ENCODE measurements around the gene CCDC90B.
"Not testable (repeated sequence)": the region's sequence is repeated elsewhere in the genome, so short reads cannot be mapped to it uniquely, and the experiment has no call there.

Gene CCDC90B

DNA sequence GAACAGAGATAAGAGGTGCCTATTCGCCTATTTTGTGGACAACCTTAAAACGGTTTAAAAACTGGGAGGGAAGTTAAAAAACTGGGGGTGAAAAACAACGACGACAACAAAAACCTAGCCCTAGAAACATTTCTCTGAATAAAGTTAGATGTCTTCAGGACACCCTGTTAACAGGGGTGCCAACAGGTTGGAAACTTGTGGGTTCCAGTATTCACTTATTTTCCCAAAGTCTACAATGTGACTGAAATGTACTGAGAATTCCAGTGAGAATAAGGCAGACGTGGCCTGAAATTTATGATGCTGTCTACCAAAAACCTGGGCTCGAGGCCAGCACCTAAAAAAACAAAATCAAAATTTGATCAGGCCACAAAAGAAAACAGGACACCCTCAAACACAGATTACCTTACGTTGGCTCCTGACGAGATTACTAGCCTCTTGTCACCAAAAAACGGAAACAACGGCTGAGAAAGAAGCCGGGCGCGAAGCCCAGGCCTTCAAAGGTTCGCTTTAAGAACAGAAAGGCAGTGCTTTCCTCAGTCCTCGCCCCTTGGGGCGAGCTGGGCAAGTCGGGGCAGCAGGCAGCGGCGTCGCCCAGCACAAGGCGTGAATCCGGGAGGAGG, 906 bp downstream of the CCDC90B start:
- H3K27ac ChIP-seq (ENCODE audit: low read depth, low read length), result peak overlapping the region; percentile 88
- peak overlapping the region; percentile 76 for H2AFZ ChIP-seq (ENCODE audit: low read length, unreplicated experiment)
- no peaks in the 10 kb centered on the region for H3K27me3 ChIP-seq (ENCODE audit: insufficient read depth, low read length)
- H3K79me2 ChIP-seq (ENCODE audit: control insufficient read depth, insufficient read depth, low read length, unreplicated experiment), result peaks cover 44% of the 10 kb centered on the region
- H3K4me1 ChIP-seq (ENCODE audit: control insufficient read depth, insufficient read depth, low read length, unreplicated experiment), result peaks cover 16% of the 10 kb centered on the region
- H3K36me3 ChIP-seq (ENCODE audit: insufficient read depth, low read length), result no peaks in the 10 kb centered on the region; the same call in none of the 2 replicates
- H3K4me3 ChIP-seq (ENCODE audit: low read depth, low read length), result peak overlapping the region; percentile 88

DNA sequence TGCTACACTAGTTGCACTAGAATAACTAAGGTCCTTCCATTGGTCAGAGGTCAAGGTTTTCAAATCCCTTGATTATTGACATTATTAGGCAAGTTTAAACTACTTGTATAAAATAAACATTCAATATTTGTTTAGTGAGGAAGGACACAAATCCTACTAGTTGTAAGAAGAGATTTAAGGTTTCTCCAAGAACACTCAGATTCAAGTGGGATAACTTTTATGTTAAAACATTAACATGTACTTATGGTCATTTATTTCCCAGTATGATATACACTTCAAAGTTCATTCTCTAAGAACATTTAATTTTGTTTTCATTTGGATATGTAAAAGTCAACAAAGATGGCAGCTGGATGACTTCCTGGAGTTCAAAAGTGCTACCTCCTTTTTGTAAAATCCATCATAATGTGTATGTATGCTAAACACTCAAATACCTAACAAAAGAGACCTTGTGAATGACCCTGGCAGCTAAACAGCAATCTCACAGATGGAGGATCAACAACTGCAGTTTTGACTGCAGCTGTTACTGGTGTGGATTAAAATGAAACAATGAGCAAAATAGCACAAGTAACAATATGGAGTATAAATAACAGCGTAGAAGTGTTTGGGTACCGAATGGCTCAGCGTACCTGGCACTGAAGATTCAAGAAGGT, 1.5 kb downstream of the CCDC90B start:
- Histone ChIP-seq H3K4me3 (ENCODE audit: low read depth, low read length) (peak overlapping the region; percentile 88), H3K4me1 (ENCODE audit: control insufficient read depth, insufficient read depth, low read length, unreplicated experiment) (peaks cover 16% of the 10 kb centered on the region), H3K27me3 (ENCODE audit: insufficient read depth, low read length) (no peaks in the 10 kb centered on the region), H3K79me2 (ENCODE audit: control insufficient read depth, insufficient read depth, low read length, unreplicated experiment) (peaks cover 48% of the 10 kb centered on the region), H3K36me3 (ENCODE audit: insufficient read depth, low read length) (no peaks in the 10 kb centered on the region; the same call in none of the 2 replicates), H3K27ac (ENCODE audit: low read depth, low read length) (peak overlapping the region; percentile 88), H2AFZ (ENCODE audit: low read length, unreplicated experiment) (peak overlapping the region; percentile 76)

DNA sequence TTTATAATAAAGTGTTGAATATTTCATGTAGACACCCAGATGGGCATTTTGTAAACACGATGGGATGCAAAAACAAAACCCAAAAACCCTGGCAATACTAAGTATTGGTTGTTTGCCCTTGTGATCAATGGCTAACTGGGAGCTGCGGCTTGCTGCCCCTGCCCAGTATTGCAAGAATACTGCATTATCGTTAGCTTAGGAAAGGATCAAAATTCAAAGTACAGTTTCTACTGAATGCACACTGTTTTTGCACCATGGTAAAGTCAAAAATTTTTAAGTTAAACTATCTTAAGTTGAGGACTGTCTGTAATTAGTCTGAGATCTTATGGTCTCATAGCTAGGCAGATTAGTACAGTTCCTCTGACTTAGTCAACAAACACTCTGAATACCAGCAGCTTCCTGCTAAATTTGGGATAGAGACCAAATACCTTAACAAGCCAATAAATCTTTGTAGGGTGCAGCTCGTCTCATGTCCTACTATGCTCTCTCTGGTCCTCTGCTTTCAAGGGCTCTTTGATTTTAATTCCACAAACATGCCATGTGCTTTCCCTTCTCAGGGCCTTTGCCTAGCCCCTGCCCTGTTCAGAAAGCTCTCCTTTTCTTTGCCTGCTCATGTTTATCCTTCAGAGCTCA, 4.0 kb downstream of the CCDC90B start:
- Histone ChIP-seq H3K4me3 (ENCODE audit: low read depth, low read length) (no peak overlapping the region), H2AFZ (ENCODE audit: low read length, unreplicated experiment) (no peak overlapping the region), H3K4me1 (ENCODE audit: control insufficient read depth, insufficient read depth, low read length, unreplicated experiment) (peaks cover 21% of the 10 kb centered on the region), H3K79me2 (ENCODE audit: control insufficient read depth, insufficient read depth, low read length, unreplicated experiment) (peaks cover 48% of the 10 kb centered on the region), H3K36me3 (ENCODE audit: insufficient read depth, low read length) (peaks cover 1% of the 10 kb centered on the region), H3K27ac (ENCODE audit: low read depth, low read length) (no peak overlapping the region), H3K27me3 (ENCODE audit: insufficient read depth, low read length) (no peaks in the 10 kb centered on the region)

DNA sequence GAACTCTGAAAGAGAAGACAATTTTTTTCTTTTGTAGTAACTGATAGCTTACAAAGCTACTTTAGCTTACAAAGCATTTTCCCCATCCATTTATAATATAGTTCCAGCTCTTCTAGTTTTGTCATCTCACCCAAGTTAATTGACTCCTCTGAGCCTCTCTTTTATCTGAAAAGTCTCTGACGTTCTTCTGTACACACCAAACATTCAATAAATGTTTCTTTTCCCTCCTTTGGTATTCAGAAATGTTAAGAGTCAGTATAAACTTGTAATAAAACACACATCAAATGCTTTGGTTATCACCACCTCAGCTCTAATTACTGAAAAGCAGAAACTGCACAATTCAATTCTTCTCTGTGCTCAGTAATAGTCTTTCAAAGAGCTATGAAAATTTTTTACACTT, 5.9 kb downstream of the CCDC90B start:
- H3K27me3 ChIP-seq (ENCODE audit: insufficient read depth, low read length), result no peaks in the 10 kb centered on the region
- peaks cover 46% of the 10 kb centered on the region for H3K79me2 ChIP-seq (ENCODE audit: control insufficient read depth, insufficient read depth, low read length, unreplicated experiment)
- H2AFZ ChIP-seq (ENCODE audit: low read length, unreplicated experiment), result no peak overlapping the region
- H3K4me1 ChIP-seq (ENCODE audit: control insufficient read depth, insufficient read depth, low read length, unreplicated experiment), result peaks cover 21% of the 10 kb centered on the region
- no peak overlapping the region for H3K27ac ChIP-seq (ENCODE audit: low read depth, low read length)
- H3K4me3 ChIP-seq (ENCODE audit: low read depth, low read length), result no peak overlapping the region
- peaks cover 6% of the 10 kb centered on the region for H3K36me3 ChIP-seq (ENCODE audit: insufficient read depth, low read length)

DNA sequence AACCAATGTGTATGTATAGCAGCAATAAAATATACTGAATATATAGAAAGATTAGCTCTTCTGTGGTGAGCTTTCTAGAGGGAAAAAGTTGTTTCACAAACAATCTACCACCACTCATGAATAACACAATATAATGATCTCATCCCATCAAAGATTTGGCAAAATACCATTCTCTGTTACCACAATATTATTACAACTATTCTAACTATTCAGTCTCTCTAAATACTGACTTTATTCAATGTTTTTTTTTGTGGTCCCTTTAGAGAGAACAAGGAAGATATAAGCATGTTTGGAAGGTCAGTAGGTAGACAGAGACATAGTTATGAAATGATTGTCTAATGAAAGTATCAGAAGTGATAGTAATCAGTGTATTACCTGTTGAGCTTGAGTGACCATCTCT, 7.8 kb downstream of the CCDC90B start:
- H3K79me2 ChIP-seq (ENCODE audit: control insufficient read depth, insufficient read depth, low read length, unreplicated experiment), result peaks cover 27% of the 10 kb centered on the region
- peaks cover 9% of the 10 kb centered on the region for H3K4me1 ChIP-seq (ENCODE audit: control insufficient read depth, insufficient read depth, low read length, unreplicated experiment)
- H3K27me3 ChIP-seq (ENCODE audit: insufficient read depth, low read length), result no peaks in the 10 kb centered on the region
- H3K36me3 ChIP-seq (ENCODE audit: insufficient read depth, low read length), result peaks cover 10% of the 10 kb centered on the region
- no peak overlapping the region for H3K4me3 ChIP-seq (ENCODE audit: low read depth, low read length)
- peak overlapping the region; percentile 12; the same call in 1 of the 2 replicates for H3K27ac ChIP-seq (ENCODE audit: low read depth, low read length)
- no peak overlapping the region for H2AFZ ChIP-seq (ENCODE audit: low read length, unreplicated experiment)

DNA sequence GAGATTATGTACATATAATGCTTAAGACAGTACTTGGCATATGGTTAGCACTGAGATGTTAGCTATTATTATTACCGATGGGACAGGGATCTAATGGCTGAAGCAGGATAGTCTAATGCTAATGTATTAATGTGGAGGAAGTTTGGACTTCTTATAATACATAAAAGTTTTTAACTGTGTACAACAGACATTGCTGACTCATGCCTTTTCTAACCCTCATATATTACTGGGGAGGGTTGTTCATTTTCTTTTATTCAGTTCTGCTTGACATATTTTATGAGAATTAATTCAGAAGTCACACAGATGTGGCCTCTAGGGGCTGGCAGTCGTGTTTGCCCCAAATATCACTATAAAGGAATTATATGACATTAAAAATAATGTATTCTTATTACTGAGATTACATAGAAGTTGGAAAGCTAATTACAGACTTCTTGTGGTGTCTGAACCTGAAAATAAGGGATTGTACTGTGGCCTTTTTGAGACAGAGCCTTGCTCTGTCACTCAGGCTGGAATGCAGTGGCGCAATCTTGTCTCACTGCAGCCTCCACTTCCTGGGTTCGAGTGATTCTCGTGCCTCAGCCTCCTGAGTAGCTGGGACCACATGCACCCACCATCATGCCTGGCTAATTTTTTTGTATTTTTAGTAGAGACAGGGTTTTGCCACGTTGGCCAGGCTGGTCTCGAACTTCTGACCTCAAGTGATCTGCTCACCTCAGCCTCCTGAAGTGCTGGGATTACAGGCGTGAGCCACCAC, 10.1 kb downstream of the CCDC90B start:
- Histone ChIP-seq H3K4me3 (ENCODE audit: low read depth, low read length) (no peak overlapping the region), H3K79me2 (ENCODE audit: control insufficient read depth, insufficient read depth, low read length, unreplicated experiment) (peaks cover 12% of the 10 kb centered on the region), H3K27ac (ENCODE audit: low read depth, low read length) (no peak overlapping the region), H3K27me3 (ENCODE audit: insufficient read depth, low read length) (no peaks in the 10 kb centered on the region), H3K36me3 (ENCODE audit: insufficient read depth, low read length) (peaks cover 20% of the 10 kb centered on the region), H3K4me1 (ENCODE audit: control insufficient read depth, insufficient read depth, low read length, unreplicated experiment) (peaks cover 11% of the 10 kb centered on the region), H2AFZ (ENCODE audit: low read length, unreplicated experiment) (no peak overlapping the region)

DNA sequence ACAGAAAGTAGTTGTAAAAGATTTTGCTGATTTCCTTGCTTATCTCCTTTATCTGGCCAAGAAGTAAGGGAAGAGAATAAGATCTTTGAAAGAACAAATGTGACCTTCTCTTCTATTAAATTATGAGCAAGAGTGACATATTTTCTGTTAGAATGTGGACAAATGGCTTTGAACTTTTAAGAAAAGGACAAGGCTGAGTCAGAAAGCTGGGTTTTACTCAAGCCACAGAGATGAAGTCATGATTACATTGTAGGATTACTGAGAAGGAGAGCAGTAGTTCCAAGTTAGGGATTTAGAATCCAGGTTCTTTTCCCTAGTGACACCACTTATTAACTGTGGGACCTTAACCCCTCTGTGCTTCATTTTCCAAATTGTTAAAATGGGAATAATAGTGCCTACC, 13.5 kb downstream of the CCDC90B start:
- Histone ChIP-seq H2AFZ (ENCODE audit: low read length, unreplicated experiment) (no peak overlapping the region), H3K4me1 (ENCODE audit: control insufficient read depth, insufficient read depth, low read length, unreplicated experiment) (peaks cover 7% of the 10 kb centered on the region), H3K79me2 (ENCODE audit: control insufficient read depth, insufficient read depth, low read length, unreplicated experiment) (no peaks in the 10 kb centered on the region), H3K36me3 (ENCODE audit: insufficient read depth, low read length) (peaks cover 20% of the 10 kb centered on the region; the same call in 1 of the 2 replicates), H3K27me3 (ENCODE audit: insufficient read depth, low read length) (no peaks in the 10 kb centered on the region), H3K27ac (ENCODE audit: low read depth, low read length) (peak overlapping the region; percentile 60), H3K4me3 (ENCODE audit: low read depth, low read length) (no peak overlapping the region)

DNA sequence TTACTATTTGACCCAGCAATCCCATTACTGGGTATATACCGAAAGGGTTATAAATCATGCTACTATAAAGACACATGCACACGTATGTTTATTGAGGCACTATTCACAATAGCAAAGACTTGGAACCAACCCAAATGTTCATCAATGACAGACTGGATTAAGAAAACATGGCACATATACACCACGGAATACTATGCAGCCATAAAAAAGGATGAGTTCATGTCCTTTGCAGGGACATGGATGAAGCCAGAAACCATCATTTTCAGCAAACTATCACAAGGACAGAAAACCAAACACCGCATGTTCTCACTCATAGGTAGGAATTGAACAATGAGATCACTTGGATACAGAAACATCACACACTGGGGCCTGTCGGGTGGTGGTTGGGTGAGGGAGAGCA, 14.4 kb downstream of the CCDC90B start:
- H3K79me2 ChIP-seq (ENCODE audit: control insufficient read depth, insufficient read depth, low read length, unreplicated experiment); H2AFZ ChIP-seq (ENCODE audit: low read length, unreplicated experiment); H3K27ac ChIP-seq (ENCODE audit: low read depth, low read length); H3K4me1 ChIP-seq (ENCODE audit: control insufficient read depth, insufficient read depth, low read length, unreplicated experiment); H3K4me3 ChIP-seq (ENCODE audit: low read depth, low read length); H3K27me3 ChIP-seq (ENCODE audit: insufficient read depth, low read length): not testable (repeated sequence)
- H3K36me3 ChIP-seq (ENCODE audit: insufficient read depth, low read length), result peaks cover 14% of the 10 kb centered on the region; the same call in 1 of the 2 replicates

DNA sequence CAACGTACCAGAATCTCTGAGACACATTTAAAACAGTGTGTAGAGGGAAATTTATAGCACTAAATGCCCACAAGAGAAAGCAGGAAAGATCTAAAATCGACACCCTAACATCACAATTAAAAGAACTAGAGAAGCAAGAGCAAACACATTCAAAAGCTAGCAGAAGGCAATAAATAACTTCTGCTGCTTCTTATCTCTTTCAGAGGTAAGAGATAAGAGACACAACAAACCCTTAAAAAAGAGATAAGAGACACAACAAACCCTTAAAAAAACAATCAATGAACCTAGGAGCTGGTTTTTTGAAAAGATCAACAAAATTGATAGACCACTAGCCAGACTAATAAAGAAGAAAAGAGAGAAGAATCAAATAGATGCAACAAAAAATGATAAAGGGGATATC, 17.1 kb downstream of the CCDC90B start:
- H2AFZ ChIP-seq (ENCODE audit: low read length, unreplicated experiment); H3K79me2 ChIP-seq (ENCODE audit: control insufficient read depth, insufficient read depth, low read length, unreplicated experiment); H3K4me1 ChIP-seq (ENCODE audit: control insufficient read depth, insufficient read depth, low read length, unreplicated experiment); H3K27ac ChIP-seq (ENCODE audit: low read depth, low read length); H3K27me3 ChIP-seq (ENCODE audit: insufficient read depth, low read length); H3K4me3 ChIP-seq (ENCODE audit: low read depth, low read length): not testable (repeated sequence)
- H3K36me3 ChIP-seq (ENCODE audit: insufficient read depth, low read length), result peaks cover 19% of the 10 kb centered on the region; the same call in 1 of the 2 replicates

DNA sequence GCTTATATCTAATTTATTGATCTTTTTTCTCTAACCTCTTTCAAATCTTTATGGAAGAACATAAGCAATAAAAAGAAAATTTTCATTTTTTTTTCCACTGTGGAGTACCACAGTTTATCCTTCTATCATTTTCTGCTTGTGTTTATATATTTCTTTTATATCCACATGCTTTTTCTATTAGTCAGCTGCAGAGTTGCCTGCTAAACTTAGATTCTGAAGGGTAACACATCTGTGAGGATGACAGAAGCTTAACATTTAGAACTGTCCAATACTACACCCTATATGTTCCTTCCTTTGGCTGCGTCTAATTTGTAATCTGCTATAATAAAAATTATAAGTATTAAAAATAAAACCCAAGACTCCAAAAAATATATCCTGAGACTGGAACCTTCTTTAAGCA, 20.8 kb downstream of the CCDC90B start:
- no peak overlapping the region for H2AFZ ChIP-seq (ENCODE audit: low read length, unreplicated experiment)
- no peaks in the 10 kb centered on the region for H3K27me3 ChIP-seq (ENCODE audit: insufficient read depth, low read length)
- peaks cover 12% of the 10 kb centered on the region; the same call in 1 of the 2 replicates for H3K36me3 ChIP-seq (ENCODE audit: insufficient read depth, low read length)

More for the DNA sequence above, 20.8 kb downstream of the CCDC90B start:
- H3K79me2 ChIP-seq (ENCODE audit: control insufficient read depth, insufficient read depth, low read length, unreplicated experiment), result no peaks in the 10 kb centered on the region
- H3K27ac ChIP-seq (ENCODE audit: low read depth, low read length), result no peak overlapping the region
- H3K4me1 ChIP-seq (ENCODE audit: control insufficient read depth, insufficient read depth, low read length, unreplicated experiment), result no peaks in the 10 kb centered on the region
- no peak overlapping the region for H3K4me3 ChIP-seq (ENCODE audit: low read depth, low read length)

All from ACC112 (cell line).